Measurements from ENCODE around the gene ERBB2.

DNA sequence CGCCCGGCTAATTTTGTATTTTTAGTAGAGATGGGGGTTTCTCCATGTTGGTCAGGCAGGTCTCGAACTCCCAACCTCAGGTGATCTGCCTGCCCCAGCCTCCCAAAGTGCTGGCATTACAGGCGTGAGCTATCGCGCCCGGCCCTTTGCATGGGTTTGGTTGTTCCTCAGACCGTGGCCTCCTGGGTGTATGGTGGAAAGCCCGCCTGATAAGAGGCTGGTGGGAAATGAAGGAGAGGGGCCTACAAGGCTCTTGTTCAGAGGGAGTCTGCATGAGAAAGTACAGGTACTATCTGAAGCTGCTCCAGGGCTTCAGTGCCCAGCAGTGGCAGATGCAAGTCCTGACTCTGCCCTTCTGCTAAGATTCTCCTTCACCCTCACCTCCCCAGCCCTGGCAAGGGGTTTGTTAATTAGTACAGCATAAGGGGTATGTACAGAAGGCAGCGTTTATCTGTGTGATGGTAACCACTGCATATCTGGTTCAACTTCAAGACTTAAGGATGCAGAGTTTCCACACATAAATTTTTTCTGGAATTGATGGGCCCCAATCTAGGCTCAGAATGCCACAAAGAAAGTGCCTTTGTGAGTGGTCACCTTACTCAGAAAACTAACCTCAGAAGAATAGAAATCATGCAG, 62.1 kb downstream of the ERBB2 start:
- TF ChIP-seq, protein P1, sequence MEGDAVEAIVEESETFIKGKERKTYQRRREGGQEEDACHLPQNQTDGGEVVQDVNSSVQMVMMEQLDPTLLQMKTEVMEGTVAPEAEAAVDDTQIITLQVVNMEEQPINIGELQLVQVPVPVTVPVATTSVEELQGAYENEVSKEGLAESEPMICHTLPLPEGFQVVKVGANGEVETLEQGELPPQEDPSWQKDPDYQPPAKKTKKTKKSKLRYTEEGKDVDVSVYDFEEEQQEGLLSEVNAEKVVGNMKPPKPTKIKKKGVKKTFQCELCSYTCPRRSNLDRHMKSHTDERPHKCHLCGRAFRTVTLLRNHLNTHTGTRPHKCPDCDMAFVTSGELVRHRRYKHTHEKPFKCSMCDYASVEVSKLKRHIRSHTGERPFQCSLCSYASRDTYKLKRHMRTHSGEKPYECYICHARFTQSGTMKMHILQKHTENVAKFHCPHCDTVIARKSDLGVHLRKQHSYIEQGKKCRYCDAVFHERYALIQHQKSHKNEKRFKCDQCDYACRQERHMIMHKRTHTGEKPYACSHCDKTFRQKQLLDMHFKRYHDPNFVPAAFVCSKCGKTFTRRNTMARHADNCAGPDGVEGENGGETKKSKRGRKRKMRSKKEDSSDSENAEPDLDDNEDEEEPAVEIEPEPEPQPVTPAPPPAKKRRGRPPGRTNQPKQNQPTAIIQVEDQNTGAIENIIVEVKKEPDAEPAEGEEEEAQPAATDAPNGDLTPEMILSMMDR (IDR thresholded peaks at IDR 0.05), result no peak
- TF ChIP-seq POLR2AphosphoS5 (IDR thresholded peaks at IDR 0.05) (no peak), EP300 (IDR thresholded peaks at IDR 0.05) (no peak)
